ENCODE results near the gene HTT.
A peak's percentile ranks its signal among the peaks of the same experiment; 100 is the strongest.
"Not testable (repeated sequence)": the region's sequence is repeated elsewhere in the genome, so short reads cannot be mapped to it uniquely, and the experiment has no call there.

HTT gene

DNA sequence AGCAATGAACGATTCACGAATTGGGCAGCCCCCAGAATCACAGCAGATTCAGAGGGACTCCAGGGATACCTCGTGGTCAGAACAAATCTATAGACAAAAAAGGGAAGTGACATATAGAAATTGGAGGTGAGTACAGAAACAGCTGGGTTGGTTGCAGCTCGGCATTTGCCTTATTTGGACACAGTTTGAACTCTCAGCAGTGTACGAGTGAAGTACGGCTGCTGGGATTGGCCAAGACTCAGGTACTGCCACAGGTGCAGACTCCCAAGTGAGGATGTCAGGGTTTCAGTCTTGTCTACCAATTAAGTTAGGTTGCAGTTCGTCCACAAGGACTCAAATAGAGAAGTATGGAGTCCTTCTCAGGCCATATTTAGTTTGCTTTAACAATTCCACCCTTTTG, 28.3 kb upstream of the HTT start:
- DNase-seq (ENCODE audit: low read depth), result no peak

GRCh38 chr4:3046623-3047022, 27.9 kb upstream of the HTT start:
- DNase-seq (ENCODE audit: low read depth), result no peak

DNA sequence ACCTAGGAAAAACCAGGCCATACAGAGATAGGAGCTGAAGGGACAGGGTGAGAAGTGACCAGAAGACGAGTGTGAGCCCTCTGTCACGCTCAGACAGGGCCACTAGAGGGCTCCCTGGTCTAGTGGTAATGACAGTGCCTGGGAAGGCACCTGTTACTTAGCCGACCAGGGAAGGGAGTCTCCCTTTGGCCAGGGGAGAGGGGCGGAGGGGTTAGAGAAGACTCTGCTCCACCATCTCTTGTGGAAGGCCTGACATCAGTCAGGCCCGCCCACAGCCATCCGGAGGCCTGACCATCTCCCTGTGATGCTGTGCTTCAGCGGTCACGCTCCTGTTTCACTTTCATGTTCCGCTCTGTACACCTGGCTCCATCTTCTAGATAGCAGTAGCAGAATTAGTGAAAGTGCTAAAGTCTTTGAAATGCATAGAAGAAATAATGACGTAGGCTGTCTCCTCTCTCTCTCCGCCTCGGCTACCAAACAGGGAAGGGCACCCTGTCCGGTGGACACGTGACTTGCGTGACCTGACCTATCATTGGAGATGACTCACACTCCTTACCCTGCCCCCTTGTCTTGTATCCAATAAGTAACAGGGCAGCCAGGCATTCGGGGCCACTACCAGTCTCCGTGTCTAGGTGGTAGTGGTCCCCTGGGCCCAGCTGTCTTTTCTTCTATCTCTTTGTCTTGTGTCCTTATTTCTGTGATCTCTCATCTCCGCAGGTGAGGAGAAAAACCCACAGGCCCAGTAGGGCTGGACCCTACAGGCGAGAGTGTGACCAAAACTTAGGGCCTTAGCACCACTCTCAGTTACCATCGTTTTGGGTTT, 26.8 kb upstream of the HTT start:
- DNase-seq (ENCODE audit: low read depth), result peak; percentile 44

GRCh38 chr4:3051141-3051897, 23.2 kb upstream of the HTT start:
- not testable (repeated sequence) for DNase-seq (ENCODE audit: low read depth)

GRCh38 chr4:3054169-3054759, 20.2 kb upstream of the HTT start:
- no peak for DNase-seq (ENCODE audit: low read depth)

DNA sequence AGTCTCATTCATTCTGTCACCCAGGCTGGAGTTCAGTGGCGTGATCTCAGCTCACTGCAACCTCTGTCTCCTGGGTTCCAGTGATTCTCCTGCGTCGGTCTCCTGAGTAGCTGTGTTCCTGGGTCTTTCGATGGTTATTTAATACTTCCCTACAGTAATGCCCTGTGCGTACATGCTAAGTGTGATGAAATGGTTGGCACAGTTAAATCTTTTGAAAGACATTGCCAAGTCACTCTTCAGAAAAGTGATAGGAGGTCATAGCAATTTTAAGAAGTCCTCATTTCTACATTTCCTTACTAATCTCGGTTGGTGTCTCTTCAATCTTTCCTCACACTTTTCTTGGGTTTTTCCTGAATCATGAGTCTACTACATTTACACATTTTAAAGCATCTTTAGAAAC, 14.5 kb upstream of the HTT start:
- no peak for DNase-seq (ENCODE audit: low read depth)

DNA sequence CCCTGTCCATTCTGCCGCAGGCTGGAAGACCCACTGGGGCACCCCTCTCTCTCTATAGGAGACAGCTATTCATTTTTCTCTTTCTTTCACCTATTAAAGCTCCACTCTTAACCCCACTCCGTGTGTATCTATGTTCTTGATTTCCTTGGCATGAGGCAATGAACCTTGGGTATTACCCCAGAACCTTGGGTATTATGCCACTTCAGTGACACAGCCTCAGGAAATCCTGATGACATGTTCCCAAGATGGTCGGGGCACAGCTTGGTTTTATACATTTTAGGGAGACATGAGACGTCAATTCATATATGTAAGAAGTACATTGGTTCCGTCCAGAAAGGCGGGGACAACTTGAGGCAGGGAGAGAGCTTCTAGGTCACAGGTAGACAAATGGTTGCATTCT, 13.5 kb upstream of the HTT start:
- DNase-seq (ENCODE audit: low read depth), result no peak

- DNase-seq (ENCODE audit: low read depth), result no peak
Measured at GRCh38 chr4:3062471-3062870, 12.0 kb upstream of the HTT start.

DNA sequence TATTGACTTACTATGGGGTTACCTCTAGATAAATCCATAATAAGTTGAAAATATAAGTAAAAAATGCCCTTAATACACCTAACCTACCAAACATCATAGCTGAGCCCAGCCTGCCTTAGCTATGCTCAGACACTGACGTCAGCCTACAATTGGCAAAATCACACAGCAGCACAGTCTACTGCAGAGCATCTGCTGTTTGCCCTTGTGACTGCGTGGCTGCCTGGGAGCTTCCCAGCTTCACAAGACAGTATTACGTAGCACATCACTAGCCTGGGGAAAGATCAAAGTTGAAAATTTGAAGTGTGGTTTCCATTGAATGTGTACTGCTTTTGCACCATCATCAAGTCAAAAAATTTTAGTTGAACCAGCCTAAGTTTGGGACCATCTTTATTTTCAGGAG, 8.9 kb upstream of the HTT start:
- DNase-seq (ENCODE audit: low read depth), result no peak

GRCh38 chr4:3066836-3067400, 7.6 kb upstream of the HTT start:
- no peak for DNase-seq (ENCODE audit: low read depth)

- DNase-seq (ENCODE audit: low read depth), result no peak
Measured at GRCh38 chr4:3067473-3068001, 6.9 kb upstream of the HTT start.

DNA sequence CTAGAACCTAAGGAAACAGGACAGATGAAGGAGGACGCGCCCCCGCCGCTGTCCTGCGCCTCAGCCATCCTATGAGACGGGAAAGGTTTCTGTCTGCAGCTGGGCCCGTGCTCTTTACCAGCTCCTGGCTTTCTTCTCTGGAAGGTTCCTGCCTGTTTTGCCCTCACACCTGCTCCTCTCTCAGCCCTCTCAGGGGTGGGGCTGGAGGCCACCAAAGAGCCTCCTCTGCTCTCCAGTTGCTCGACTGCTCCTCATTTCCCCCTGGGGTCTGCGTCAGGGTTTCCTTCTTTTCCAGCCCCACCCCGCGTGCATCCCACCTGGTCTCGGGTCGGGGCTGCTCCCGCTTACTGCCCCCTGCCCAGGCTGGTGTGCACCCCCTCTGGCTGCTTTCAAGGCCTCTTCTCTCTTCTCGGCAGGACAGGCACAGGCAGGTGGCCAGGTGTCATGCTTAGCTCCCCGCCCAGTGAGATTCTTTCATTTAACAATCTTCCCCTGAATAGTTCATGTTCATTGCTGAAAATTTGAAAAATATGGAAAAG, 4.8 kb upstream of the HTT start:
- DNase-seq (ENCODE audit: low read depth), result no peak

GRCh38 chr4:3070709-3071500, 3.6 kb upstream of the HTT start:
- no peak for DNase-seq (ENCODE audit: low read depth)

DNA sequence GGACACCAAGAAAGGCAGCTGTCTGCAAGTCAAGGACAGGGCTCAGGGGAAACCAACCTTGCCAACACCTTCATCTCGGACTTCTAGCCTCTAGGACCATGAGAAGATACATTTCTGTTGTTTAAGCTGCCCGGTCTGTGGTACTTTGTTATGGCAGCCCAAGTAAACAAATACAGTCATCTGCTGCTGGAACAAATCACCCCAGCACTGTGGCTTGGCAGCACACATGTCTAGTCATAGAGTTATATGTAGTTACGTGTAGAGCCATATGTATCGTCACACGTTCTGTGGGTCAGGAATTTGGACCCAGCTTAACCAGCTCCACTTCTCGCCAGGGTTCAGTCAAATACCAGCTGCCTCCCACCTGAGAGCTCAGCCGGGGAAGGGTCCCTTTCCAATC, 2.7 kb upstream of the HTT start:
- DNase-seq (ENCODE audit: low read depth), result no peak

GRCh38 chr4:3073158-3074077, 1.1 kb upstream of the HTT start:
- no peak for DNase-seq (ENCODE audit: low read depth)

DNA sequence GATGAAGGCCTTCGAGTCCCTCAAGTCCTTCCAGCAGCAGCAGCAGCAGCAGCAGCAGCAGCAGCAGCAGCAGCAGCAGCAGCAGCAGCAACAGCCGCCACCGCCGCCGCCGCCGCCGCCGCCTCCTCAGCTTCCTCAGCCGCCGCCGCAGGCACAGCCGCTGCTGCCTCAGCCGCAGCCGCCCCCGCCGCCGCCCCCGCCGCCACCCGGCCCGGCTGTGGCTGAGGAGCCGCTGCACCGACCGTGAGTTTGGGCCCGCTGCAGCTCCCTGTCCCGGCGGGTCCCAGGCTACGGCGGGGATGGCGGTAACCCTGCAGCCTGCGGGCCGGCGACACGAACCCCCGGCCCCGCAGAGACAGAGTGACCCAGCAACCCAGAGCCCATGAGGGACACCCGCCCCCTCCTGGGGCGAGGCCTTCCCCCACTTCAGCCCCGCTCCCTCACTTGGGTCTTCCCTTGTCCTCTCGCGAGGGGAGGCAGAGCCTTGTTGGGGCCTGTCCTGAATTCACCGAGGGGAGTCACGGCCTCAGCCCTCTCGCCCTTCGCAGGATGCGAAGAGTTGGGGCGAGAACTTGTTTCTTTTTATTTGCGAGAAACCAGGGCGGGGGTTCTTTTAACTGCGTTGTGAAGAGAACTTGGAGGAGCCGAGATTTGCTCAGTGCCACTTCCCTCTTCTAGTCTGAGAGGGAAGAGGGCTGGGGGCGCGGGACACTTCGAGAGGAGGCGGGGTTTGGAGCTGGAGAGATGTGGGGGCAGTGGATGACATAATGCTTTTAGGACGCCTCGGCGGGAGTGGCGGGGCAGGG, 568 bp downstream of the HTT start:
- peak; percentile 3 for DNase-seq (ENCODE audit: low read depth)

DNA sequence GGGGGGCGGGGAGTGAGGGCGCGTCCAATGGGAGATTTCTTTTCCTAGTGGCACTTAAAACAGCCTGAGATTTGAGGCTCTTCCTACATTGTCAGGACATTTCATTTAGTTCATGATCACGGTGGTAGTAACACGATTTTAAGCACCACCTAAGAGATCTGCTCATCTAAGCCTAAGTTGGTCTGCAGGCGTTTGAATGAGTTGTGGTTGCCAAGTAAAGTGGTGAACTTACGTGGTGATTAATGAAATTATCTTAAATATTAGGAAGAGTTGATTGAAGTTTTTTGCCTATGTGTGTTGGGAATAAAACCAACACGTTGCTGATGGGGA, 1.1 kb downstream of the HTT start:
- no peak for DNase-seq (ENCODE audit: low read depth)

- no peak for DNase-seq (ENCODE audit: low read depth)
Measured at GRCh38 chr4:3077796-3078195, 3.3 kb downstream of the HTT start.

GRCh38 chr4:3079694-3080123, 5.2 kb downstream of the HTT start:
- DNase-seq (ENCODE audit: low read depth), result no peak
